K562 (cell line): ENCODE data around the gene PSAP. TPM values are rescaled to one million over a fixed set of nuclear protein-coding genes. Genes with fewer than 3 reads are reported as not detected.

Experiments used
- ATAC-seq: fragments of 200-7000 bp; cut with Tn5 transposase; 3 replicates; pipeline ENCODE4 v1.9.1; 2020; ENCODE audit warnings: moderate library complexity
- BruUV-seq: library from RNA; stranded (reverse); fragments of 400-500 nt; replicated peaks from 2 replicates; lab custom pipeline; 2021; lab: Mats Ljungman, UMichigan
- CTCF ChIA-PET: fragments of 300-600 bp; formaldehyde crosslinking; extraction: SDS; loops from one replicate; lab custom pipeline; 2021; ENCODE audit warnings: low intra/inter-chr PET ratio; lab: Yijun Ruan, JAX
- POLR2A ChIA-PET: fragments of 300-600, 350-650 bp; sonication (Branson Sonifier 250); formaldehyde crosslinking; extraction: SDS; loops from one replicate; lab custom pipeline; 2021; ENCODE audit warnings: antibody characterized with exemption, inconsistent platforms; lab: Yijun Ruan, JAX
- DNase-seq, 4 experiments: peaks; one replicate each; pipeline versions ENCODE4 v3.0.0 to v3.0.0-alpha.2; 2011 to 2018; ENCODE audit warnings: low spot score in 3 of 4, mixed read lengths in 3 of 4; ENCODE audit errors: extremely low read depth in 1 of 4
- FAIRE-seq: peaks from 2 replicates; lab custom pipeline; 2011; peaks lifted over from hg19 to GRCh38; lab: Jason Lieb, UNC
- H2AFZ ChIP-seq: 2 replicates; pipeline ENCODE4 v1.6.0; 2011; ENCODE audit warnings: low read depth, low read length, control low read depth, inconsistent platforms
- H3K27ac ChIP-seq: fragments of 200-600 bp; 3 replicates; pipeline ENCODE4 v1.8.0; 2011; ENCODE audit warnings: low read depth, mild to moderate bottlenecking, control low read depth, inconsistent platforms, low read length, moderate library complexity, mixed read lengths; ENCODE audit errors: extremely low read depth
- H3K27me3 ChIP-seq, 2 experiments: fragments of 300-600 bp in 1 of 2; 2 replicates in 1 of 2; 3 replicates in 1 of 2; pipeline versions ENCODE4 v1.6.0 to v1.8.0; 2011; ENCODE audit warnings: inconsistent platforms in 2 of 2, low read length in 2 of 2, mild to moderate bottlenecking in 1 of 2, mixed read lengths in 1 of 2, moderate library complexity in 1 of 2; ENCODE audit not compliant: control insufficient read depth in 2 of 2, insufficient read depth in 2 of 2
- H3K36me3 ChIP-seq: fragments of 300-600 bp; 3 replicates; pipeline ENCODE4 v1.8.0; 2011; ENCODE audit warnings: mild to moderate bottlenecking, low read length, inconsistent platforms; ENCODE audit not compliant: control insufficient read depth, insufficient read depth
- H3K4me1 ChIP-seq, 2 experiments: fragments of 200-600 bp in 1 of 2; replicated peaks in 1 of 2; 2 replicates in 1 of 2; 3 replicates in 1 of 2; pipeline versions ENCODE4 v1.5.1 to v1.8.0; 2011; ENCODE audit warnings: inconsistent platforms in 2 of 2, low read length in 2 of 2, mild to moderate bottlenecking in 1 of 2, mixed read lengths in 1 of 2, moderate library complexity in 1 of 2; ENCODE audit not compliant: control insufficient read depth in 2 of 2, insufficient read depth in 2 of 2
- H3K4me2 ChIP-seq: 2 replicates; pipeline ENCODE4 v1.6.1; 2011; ENCODE audit warnings: low read length, control low read depth, inconsistent platforms, mixed read lengths; ENCODE audit not compliant: insufficient read depth
- H3K4me3 ChIP-seq: fragments of 200-600 bp; sonication (generic), shearing (Covaris generic); 2 replicates; pipeline ENCODE4 v1.5.1; 2016; ENCODE audit warnings: control low read depth, inconsistent platforms
- H3K79me2 ChIP-seq: fragments of 200-600 bp; 3 replicates; pipeline ENCODE4 v1.8.0; 2011; ENCODE audit warnings: low read length, inconsistent platforms; ENCODE audit not compliant: control insufficient read depth, insufficient read depth
- H3K9ac ChIP-seq, 2 experiments: 2 replicates each; pipeline versions ENCODE4 v1.6.0 to v1.6.1; 2011; ENCODE audit warnings: low read depth in 2 of 2, low read length in 2 of 2, control low read depth in 1 of 2, inconsistent platforms in 1 of 2, mild to moderate bottlenecking in 1 of 2, mixed read lengths in 1 of 2; ENCODE audit not compliant: insufficient read depth in 1 of 2
- H3K9me1 ChIP-seq: one replicate; pipeline ENCODE4 v1.6.0; 2011; ENCODE audit warnings: inconsistent platforms, mild to moderate bottlenecking, low read length, moderate library complexity; ENCODE audit not compliant: control insufficient read depth, insufficient read depth
- H3K9me3 ChIP-seq: replicated peaks from 2 replicates; pipeline ENCODE4 v1.5.1; 2011; ENCODE audit warnings: low read depth, low read length, inconsistent platforms; ENCODE audit not compliant: control insufficient read depth, insufficient read depth
- H4K20me1 ChIP-seq: replicated peaks from 2 replicates; pipeline ENCODE4 v1.6.1; 2011; ENCODE audit warnings: low read length, inconsistent platforms, mixed read lengths; ENCODE audit not compliant: control insufficient read depth, insufficient read depth
- ASH1L ChIP-seq: fragments of 450-650 bp; IDR thresholded peaks from 2 replicates; pipeline ENCODE4 v1.6.1; 2018; ENCODE audit warnings: borderline replicate concordance, mild to moderate bottlenecking, low read depth; ENCODE audit not compliant: partially characterized antibody
- CHCHD3 ChIP-seq: fragments of 250-450 bp; sonication (Bioruptor Pico); IDR thresholded peaks from 2 replicates; pipeline ENCODE4 v2.1.2; 2022; ENCODE audit warnings: mild to moderate bottlenecking
- FOSL1 ChIP-seq: fragments of 200-800 bp; sonication (Bioruptor generic); conservative IDR thresholded peaks from 2 replicates; pipeline ENCODE4 v1.6.1; 2016; ENCODE audit warnings: missing genetic modification characterization, missing compliant biosample characterization
- GTF2A2 ChIP-seq: IDR thresholded peaks from 2 replicates; pipeline ENCODE4 v1.6.1; 2016; ENCODE audit warnings: mild to moderate bottlenecking, missing genetic modification characterization, missing compliant biosample characterization
- HNRNPUL1 ChIP-seq: fragments of 200-400 bp; formaldehyde crosslinking; IDR thresholded peaks from 2 replicates; pipeline ENCODE4 v1.6.1; 2017; ENCODE audit warnings: low read length
- PHB2 ChIP-seq: fragments of 450-650 bp; IDR thresholded peaks from 2 replicates; pipeline ENCODE4 v1.6.1; 2017; ENCODE audit warnings: low read depth
- SMAD2 ChIP-seq: fragments of 150-350 bp; IDR thresholded peaks from 2 replicates; pipeline ENCODE4 v1.6.1; 2014; ENCODE audit warnings: low read depth, mild to moderate bottlenecking, low read length
- U2AF1 ChIP-seq: fragments of 200-400 bp; formaldehyde crosslinking; optimal IDR thresholded peaks from 2 replicates; pipeline ENCODE3; 2017; ENCODE audit warnings: mild to moderate bottlenecking, low read depth, low read length, moderate library complexity
- ZFPM2 ChIP-seq: fragments of 250-450 bp; sonication (Bioruptor Pico); IDR thresholded peaks from 2 replicates; pipeline ENCODE4 v1.5.1; 2022; ENCODE audit warnings: mild to moderate bottlenecking
- ZNF23 ChIP-seq: fragments of 250-450 bp; sonication (Bioruptor Pico); IDR thresholded peaks from 2 replicates; pipeline ENCODE4 v1.4.0; 2020; ENCODE audit warnings: mild to moderate bottlenecking
- WGBS: fragments of 100-300 bp; shearing (Covaris generic); methylation state at CpG from one replicate; pipeline ENCODE4 v1.1.6; 2016; ENCODE audit warnings: low coverage, mixed read lengths; ENCODE audit not compliant: insufficient coverage; ENCODE audit errors: missing lambda C conversion rate; 5-methylcytosine and 5-hydroxymethylcytosine counted together
- in situ Hi-C: fragments of 300-500 bp; cut with MboI; formaldehyde crosslinking; loops from 4 replicates; pipeline ENCODE4 v1.15.0; 2018; ENCODE audit warnings: inconsistent platforms, mixed read lengths
- intact Hi-C: fragments of 100-400 bp; cut with micrococcal nuclease; formaldehyde crosslinking; loops from 2 replicates; pipeline ENCODE4 v1.14.2; 2022
- polyA plus RNA-seq, 8 experiments: library from polyadenylated mRNA; depleted of rRNA in 4 of 8; stranded (reverse) in 5 of 8; unstranded in 3 of 8; fragments of >200 nt; fragmentation: Nextera tagmentation in 2 of 8; fragmentation: Illumina TruSeq in 1 of 8; extraction: Ambion mirVana in 2 of 8; extraction: Trizol in 1 of 8; gene quantifications; 2 replicates each; pipeline versions ENCODE4 v1.2.1 to v1.2.3, GENCODE V29; 2011 to 2014; ENCODE audit warnings: inconsistent platforms in 1 of 8, missing spikeins in 1 of 8
- total RNA-seq, 7 experiments: library from RNA; depleted of rRNA in 6 of 7; stranded (reverse); fragments of >200 nt in 6 of 7; fragmentation: Illumina TruSeq in 2 of 7; extraction: Trizol in 2 of 7; gene quantifications; 2 replicates each; pipeline versions ENCODE4 v1.2.1 to v1.2.3, GENCODE V29; 2011 to 2021; ENCODE audit warnings: low replicate concordance in 1 of 7
- TF ChIP-seq, protein P1 (sequence below): fragments of 450-650 bp; IDR thresholded peaks from 2 replicates; pipeline ENCODE4 v1.6.1; 2017; ENCODE audit warnings: antibody characterized with exemption, mild to moderate bottlenecking
- TF ChIP-seq, protein P2 (sequence below), 2 experiments: fragments of 450-650 bp; conservative IDR thresholded peaks; 2 replicates each; pipeline ENCODE4 v1.6.1; 2017; ENCODE audit warnings: mild to moderate bottlenecking in 2 of 2, moderate library complexity in 2 of 2
- TF ChIP-seq, protein P3 (sequence below): fragments of 250-450 bp; sonication (Bioruptor Pico); IDR thresholded peaks from 2 replicates; pipeline ENCODE4 v1.6.1; 2021; ENCODE audit warnings: mild to moderate bottlenecking
- TF ChIP-seq, protein P4 (sequence below): sonication (generic); formaldehyde crosslinking; IDR thresholded peaks from 2 replicates; pipeline ENCODE4 v1.8.1; 2023; ENCODE audit warnings: mild to moderate bottlenecking, missing genetic modification reagents

Gene PSAP
- total and polyA plus RNA-seq, 9 of the 15 experiments (the other 6 are each of a cell fraction or from before 2014, with no cell fraction given), result 245 to 700 (median 429) TPM

DNA sequence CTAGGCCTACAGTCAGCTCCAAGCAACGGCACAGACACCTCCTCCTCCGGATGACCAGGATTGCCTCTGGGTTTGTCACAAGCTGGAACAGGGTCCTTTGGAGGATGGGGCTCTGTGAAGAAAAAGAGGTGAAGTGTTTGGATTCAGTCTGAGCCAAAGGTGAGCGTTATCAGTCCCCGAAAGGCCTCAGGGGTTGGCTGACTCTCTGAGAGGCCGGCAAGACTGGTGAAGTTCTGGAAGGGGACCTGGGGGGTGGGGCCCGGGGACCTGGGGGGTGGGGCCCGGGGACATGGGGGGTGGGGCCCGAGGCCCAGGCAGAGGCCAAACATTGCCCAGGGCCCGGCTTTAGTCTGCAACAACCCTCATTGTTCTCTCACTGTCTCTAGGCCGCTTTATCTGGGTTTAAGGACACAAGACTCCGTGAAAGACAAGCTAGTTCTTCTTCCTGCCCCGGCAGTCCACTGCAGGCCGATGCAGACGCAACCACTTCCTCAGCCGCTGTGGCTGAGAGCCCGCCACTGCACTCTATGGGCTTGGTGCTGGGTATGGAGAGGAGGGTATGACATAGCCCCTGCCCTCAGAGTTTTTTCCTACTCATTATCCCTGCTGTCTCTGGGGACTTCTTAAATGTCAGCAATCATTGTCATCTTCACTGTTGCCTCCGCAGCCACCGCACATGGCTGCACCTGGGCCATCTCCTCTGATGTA is 27.4 kb upstream of the PSAP start:
- peak; percentile 67 to 76 (median 72) for DNase-seq
- ChIA-PET POLR2A (interaction anchor here (0.7 to 3.2 kb wide), 11 partner anchors 10 to 442 kb away, joined by 3 to 20 read pairs (median 4); partner anchors contain the start of gene PSAP), CTCF (no interaction called here)
- Histone ChIP-seq H3K4me1 (peaks cover 28 to 51% of the 10 kb centered on the region in 2 experiments), H3K9me3 (no peaks in the 10 kb centered on the region), H3K36me3 (no peaks in the 10 kb centered on the region), H2AFZ (peak overlapping the region; percentile 78), H3K27me3 (no peaks in the 10 kb centered on the region), H3K9me1 (no peaks in the 10 kb centered on the region), H3K4me3 (no peak overlapping the region), H3K9ac (peak overlapping the region in 1 of 2 experiments; percentile 89; a peak in 2 of 4 replicates), H3K79me2 (no peaks in the 10 kb centered on the region), H4K20me1 (no peaks in the 10 kb centered on the region), H3K4me2 (peak overlapping the region; percentile 60), H3K27ac (peak overlapping the region; percentile 48; the same call in 2 of the 3 replicates)
- WGBS, result 14% methylated on average over 14 of the region's 18 CpGs
- FAIRE-seq, result peak; percentile 44
- intact Hi-C loops, result no loop called here
- ATAC-seq, result peak; percentile 74
- in situ Hi-C loops, result no loop called here
- BruUV-seq, result no TSS peak
- TF ChIP-seq FOSL1 (tag) (no peak), GTF2A2 (tag) (no peak), CHCHD3 (CRISPR knock-in tag) (no peak), ZFPM2 (CRISPR knock-in tag) (no peak), HNRNPUL1 (no peak), U2AF1 (no peak), SMAD2 (no peak), PHB2 (no peak), ZNF23 (no peak), ASH1L (no peak)
- TF ChIP-seq, protein P1, sequence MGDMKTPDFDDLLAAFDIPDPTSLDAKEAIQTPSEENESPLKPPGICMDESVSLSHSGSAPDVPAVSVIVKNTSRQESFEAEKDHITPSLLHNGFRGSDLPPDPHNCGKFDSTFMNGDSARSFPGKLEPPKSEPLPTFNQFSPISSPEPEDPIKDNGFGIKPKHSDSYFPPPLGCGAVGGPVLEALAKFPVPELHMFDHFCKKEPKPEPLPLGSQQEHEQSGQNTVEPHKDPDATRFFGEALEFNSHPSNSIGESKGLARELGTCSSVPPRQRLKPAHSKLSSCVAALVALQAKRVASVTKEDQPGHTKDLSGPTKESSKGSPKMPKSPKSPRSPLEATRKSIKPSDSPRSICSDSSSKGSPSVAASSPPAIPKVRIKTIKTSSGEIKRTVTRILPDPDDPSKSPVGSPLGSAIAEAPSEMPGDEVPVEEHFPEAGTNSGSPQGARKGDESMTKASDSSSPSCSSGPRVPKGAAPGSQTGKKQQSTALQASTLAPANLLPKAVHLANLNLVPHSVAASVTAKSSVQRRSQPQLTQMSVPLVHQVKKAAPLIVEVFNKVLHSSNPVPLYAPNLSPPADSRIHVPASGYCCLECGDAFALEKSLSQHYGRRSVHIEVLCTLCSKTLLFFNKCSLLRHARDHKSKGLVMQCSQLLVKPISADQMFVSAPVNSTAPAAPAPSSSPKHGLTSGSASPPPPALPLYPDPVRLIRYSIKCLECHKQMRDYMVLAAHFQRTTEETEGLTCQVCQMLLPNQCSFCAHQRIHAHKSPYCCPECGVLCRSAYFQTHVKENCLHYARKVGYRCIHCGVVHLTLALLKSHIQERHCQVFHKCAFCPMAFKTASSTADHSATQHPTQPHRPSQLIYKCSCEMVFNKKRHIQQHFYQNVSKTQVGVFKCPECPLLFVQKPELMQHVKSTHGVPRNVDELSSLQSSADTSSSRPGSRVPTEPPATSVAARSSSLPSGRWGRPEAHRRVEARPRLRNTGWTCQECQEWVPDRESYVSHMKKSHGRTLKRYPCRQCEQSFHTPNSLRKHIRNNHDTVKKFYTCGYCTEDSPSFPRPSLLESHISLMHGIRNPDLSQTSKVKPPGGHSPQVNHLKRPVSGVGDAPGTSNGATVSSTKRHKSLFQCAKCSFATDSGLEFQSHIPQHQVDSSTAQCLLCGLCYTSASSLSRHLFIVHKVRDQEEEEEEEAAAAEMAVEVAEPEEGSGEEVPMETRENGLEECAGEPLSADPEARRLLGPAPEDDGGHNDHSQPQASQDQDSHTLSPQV, result no peak
- TF ChIP-seq, protein P2, sequence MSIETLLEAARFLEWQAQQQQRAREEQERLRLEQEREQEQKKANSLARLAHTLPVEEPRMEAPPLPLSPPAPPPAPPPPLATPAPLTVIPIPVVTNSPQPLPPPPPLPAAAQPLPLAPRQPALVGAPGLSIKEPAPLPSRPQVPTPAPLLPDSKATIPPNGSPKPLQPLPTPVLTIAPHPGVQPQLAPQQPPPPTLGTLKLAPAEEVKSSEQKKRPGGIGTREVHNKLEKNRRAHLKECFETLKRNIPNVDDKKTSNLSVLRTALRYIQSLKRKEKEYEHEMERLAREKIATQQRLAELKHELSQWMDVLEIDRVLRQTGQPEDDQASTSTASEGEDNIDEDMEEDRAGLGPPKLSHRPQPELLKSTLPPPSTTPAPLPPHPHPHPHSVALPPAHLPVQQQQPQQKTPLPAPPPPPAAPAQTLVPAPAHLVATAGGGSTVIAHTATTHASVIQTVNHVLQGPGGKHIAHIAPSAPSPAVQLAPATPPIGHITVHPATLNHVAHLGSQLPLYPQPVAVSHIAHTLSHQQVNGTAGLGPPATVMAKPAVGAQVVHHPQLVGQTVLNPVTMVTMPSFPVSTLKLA (conservative IDR thresholded peaks at IDR 0.05), result no peak
- TF ChIP-seq, protein P3, sequence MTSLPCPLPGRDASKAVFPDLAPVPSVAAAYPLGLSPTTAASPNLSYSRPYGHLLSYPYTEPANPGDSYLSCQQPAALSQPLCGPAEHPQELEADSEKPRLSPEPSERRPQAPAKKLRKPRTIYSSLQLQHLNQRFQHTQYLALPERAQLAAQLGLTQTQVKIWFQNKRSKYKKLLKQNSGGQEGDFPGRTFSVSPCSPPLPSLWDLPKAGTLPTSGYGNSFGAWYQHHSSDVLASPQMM, result no peak
- TF ChIP-seq, protein P4, sequence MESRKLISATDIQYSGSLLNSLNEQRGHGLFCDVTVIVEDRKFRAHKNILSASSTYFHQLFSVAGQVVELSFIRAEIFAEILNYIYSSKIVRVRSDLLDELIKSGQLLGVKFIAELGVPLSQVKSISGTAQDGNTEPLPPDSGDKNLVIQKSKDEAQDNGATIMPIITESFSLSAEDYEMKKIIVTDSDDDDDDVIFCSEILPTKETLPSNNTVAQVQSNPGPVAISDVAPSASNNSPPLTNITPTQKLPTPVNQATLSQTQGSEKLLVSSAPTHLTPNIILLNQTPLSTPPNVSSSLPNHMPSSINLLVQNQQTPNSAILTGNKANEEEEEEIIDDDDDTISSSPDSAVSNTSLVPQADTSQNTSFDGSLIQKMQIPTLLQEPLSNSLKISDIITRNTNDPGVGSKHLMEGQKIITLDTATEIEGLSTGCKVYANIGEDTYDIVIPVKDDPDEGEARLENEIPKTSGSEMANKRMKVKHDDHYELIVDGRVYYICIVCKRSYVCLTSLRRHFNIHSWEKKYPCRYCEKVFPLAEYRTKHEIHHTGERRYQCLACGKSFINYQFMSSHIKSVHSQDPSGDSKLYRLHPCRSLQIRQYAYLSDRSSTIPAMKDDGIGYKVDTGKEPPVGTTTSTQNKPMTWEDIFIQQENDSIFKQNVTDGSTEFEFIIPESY (CRISPR knock-in tag), result no peak
